GM18873 (cell line): ENCODE data around the gene SGMS1.
"Not testable (repeated sequence)": the region's sequence is repeated elsewhere in the genome, so short reads cannot be mapped to it uniquely, and the experiment has no call there.

ENCODE experiments used
- ATAC-seq: cut with Tn5 transposase; IDR thresholded peaks from one replicate; pipeline ENCODE4 v1.9.1; 2021; ENCODE audit warnings: mild to moderate bottlenecking, moderate library complexity, moderate number of reproducible peaks; ENCODE audit not compliant: unreplicated experiment, low FRiP score

SGMS1 gene

GRCh38 chr10:50513956-50514355 lies 109.8 kb downstream of the SGMS1 start:
- no peak for ATAC-seq

DNA sequence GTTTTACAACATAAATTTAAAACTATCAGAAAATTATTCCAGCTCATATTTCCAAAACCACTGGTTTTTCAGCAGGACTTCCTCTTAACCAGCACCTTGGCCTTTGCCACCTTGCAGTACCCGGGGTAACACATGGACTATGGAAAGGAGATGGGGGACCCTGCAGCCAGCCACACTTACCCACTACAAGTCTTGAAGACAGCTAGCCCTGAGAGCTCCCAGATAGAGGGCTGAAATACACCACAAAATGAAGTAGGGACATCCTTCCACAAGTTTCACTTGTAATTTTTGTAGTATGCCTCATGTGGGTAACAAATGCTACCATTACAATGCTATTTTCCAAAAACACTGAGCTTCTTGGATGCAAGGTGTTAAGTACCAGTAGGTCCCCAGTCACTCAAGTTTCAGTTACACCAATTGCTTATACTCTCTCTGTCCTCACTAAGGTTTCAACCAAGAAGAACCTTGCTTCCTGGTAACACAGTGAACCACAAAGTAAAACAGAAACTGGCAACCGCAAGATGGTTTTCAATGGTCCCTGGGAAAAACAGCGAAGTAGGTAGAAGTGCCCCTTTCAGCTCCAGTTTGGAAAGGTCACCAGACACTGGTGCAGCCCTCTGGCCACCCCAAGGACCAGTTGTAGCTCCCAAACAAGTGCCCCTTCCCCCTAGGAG lies 110.9 kb downstream of the SGMS1 start:
- ATAC-seq, result peak; percentile 39

DNA sequence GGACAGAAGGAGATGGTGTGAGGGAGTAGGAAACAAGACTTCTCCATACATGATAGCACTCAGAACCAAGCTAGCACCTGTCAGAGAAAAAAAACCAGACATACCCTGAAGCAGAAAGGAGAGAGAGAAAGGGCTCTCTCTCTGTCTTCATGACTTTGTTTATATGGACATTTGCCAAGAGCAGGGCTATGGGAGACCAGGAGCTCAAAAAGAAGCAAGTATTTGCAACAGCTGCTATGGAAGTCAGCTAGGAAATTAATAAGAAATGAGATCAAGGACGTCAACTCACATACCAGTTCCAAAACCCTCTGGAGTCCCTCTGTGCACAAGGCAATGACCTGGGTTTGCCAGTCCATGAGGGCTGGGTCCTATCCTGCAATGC lies 111.6 kb downstream of the SGMS1 start:
- no peak for ATAC-seq

GRCh38 chr10:50511492-50512213 lies 112.1 kb downstream of the SGMS1 start:
- peak; percentile 26 for ATAC-seq

DNA sequence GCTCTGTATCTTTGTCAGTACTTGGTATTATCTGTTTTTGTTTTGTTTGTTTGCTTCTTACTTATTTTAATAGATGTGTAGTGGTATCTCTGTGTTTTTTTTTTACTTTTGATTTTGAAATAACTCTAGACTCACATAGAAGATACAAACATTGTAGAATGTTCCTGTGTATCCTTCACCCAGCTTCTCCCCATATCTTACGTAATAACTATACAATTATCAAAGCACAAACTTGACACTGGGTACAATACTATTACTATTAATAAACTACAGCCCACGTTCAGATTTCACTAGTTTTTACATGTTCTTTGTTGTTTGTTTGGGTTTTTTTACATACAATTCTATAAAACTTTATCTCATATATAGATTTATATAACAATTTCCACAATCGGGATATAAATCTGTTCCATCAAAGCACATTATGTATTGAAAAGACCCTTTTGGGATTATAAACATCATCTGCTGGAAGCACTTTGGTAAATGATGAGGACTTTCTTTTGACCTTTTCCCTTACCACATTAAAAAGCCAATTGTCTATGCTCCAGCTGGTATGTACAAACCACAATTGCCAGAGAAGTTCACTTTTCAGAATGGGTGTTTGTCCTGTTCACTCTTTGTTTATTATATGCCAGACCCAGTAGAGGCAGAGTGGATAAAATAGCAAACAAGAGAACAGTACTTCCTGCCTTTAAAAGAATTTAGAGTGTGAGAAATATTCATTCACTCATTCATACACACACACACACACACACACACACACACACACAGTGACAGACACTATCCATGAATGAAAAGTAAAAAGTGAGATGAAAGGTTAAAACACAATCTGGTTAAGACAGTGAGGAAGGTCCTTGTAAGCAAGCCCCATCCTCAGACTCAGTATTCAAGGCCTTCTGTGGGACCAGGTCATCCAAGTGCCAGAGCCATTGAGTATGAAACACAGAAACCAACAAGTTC lies 113.0 kb downstream of the SGMS1 start:
- no peak for ATAC-seq

GRCh38 chr10:50508315-50509051 lies 115.3 kb downstream of the SGMS1 start:
- ATAC-seq, result peak; percentile 66

DNA sequence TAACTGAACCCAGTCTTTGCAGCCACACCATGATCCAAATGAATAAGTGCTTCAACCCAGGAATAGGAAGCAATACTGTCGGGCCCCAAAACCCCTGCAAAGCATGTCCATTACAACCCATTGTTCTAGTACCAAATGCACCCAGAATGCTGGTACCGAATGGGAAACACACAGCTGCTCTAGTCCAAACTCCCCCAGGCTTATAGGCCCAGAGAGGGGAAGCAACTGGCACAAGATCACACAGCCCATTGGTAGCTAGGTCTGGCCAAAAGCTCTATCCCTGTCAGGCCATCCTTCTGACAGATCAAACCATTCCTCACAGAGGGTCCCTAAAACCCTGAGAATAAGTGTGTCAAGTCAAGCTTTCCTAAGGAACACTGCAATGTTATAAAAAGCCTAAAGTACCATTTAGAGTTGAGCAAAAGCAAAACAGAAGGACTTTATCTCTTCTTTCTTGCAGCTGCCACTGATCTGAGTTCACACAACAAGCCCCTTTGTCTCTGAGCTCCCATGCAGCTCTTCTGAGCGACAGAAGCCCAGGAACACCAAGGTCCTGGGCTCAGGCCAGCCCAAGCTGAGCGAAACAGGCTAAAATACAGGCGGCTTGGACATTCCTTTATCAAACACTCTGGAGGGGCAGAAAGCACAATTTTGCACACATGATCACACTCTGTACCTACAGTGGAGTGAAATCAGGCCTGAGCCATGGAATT lies 116.7 kb downstream of the SGMS1 start:
- no peak for ATAC-seq

DNA sequence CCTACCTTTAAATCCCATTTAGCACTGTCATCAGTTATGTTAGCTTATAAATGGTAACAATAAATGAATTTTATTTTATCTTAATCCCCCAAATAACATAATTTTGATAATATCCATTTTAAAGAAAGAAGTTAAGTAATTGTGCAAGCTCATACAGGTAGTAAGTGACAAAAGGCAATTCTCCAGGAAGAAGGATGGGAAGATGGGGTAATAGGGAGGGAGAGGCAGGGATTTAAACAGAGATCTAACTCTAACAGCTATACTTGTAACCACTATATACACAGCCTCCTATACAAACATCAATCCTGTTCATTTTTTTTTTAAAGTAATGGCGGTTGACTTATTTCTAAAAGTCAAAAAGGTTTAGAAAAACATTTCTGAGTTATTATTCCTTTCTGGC lies 119.4 kb downstream of the SGMS1 start:
- ATAC-seq, result no peak

- ATAC-seq, result no peak
These were observed 120.0 kb downstream of the SGMS1 start for GRCh38 chr10:50503661-50504320.

DNA sequence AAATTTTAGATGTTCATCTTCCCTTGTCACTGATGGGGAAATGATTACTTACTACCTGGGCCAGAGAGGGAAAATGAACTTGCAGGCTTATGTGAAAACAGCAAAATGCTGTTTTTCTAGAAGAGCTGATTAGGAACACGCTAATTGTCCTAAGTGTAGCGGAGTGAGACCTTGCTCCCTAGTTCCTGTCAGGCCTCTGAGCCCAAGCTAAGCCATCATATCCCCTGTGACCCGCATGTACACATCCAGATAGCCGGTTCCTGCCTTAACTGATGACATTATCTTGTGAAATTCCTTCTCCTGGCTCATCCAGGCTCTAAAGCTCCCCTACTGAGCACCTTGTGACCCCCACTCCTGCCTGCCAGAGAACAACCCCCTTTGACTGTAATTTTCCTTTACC lies 120.6 kb downstream of the SGMS1 start:
- not testable (repeated sequence) for ATAC-seq

DNA sequence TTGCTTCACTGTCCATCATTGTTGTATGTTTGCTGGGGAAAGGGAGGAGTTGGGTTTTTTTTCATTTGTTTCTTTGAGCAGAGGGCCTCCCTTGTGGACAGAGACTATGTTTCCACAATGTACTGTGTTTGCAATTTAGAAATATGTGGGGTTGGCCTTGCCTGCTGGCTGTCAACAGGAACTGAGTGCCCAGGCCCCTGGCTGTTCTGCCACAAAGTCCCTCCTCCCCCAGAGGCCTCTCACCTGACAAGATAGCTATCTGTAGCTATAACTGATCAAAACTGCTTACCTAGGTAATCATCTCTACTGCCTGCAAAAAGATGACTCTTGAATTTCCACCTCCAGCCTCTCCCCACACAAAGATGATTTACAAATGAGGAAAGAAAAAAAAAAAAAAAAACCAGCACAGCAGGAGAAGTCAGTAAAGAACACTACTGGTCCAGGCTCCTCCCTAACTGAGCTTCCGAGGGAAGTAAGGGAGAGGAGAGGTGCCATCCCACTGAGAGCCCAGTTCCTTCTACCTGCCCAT lies 121.8 kb downstream of the SGMS1 start:
- ATAC-seq, result no peak

GRCh38 chr10:50501478-50501877 lies 122.3 kb downstream of the SGMS1 start:
- ATAC-seq, result no peak

DNA sequence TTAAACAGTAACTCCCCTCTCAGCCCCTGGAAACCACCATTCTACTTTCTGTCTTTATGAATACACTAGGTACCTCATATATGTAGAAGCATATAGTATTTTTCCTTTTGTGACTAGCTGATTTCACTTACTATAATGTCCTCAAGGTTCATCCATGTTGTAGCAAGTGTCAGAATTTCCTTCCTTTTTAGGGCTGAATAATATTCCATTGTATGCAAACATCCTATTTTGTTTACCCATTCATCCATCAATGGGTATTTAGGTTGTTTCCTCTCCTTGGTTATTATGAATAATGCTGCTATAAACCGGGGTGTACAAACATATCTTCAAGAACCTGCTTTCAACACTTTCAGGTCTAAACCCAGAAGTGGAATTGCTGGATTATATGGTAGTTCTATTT lies 125.3 kb downstream of the SGMS1 start:
- no peak for ATAC-seq

GRCh38 chr10:50497758-50498157 lies 126.0 kb downstream of the SGMS1 start:
- ATAC-seq, result peak; percentile 92

GRCh38 chr10:50496228-50496627 lies 127.5 kb downstream of the SGMS1 start:
- no peak for ATAC-seq

GRCh38 chr10:50490241-50490640 lies 133.5 kb downstream of the SGMS1 start:
- ATAC-seq, result no peak

DNA sequence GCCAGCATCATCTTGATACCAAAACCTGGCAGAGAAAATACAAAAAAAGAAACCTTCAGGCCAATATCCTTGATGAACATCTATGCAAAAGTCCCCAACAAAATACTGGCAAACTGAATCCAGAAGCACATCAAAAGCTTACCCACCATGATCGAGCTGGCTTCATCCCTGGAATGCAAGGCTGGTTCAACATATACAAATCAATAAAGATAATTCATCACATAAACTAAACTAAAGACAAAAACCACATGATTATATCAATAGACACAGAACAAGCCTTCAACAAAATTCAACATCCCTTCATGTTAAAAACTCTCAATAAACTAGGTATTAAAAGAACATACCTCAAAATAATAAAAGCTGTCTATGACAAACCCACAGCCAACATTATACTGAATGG lies 139.2 kb downstream of the SGMS1 start:
- not testable (repeated sequence) for ATAC-seq

DNA sequence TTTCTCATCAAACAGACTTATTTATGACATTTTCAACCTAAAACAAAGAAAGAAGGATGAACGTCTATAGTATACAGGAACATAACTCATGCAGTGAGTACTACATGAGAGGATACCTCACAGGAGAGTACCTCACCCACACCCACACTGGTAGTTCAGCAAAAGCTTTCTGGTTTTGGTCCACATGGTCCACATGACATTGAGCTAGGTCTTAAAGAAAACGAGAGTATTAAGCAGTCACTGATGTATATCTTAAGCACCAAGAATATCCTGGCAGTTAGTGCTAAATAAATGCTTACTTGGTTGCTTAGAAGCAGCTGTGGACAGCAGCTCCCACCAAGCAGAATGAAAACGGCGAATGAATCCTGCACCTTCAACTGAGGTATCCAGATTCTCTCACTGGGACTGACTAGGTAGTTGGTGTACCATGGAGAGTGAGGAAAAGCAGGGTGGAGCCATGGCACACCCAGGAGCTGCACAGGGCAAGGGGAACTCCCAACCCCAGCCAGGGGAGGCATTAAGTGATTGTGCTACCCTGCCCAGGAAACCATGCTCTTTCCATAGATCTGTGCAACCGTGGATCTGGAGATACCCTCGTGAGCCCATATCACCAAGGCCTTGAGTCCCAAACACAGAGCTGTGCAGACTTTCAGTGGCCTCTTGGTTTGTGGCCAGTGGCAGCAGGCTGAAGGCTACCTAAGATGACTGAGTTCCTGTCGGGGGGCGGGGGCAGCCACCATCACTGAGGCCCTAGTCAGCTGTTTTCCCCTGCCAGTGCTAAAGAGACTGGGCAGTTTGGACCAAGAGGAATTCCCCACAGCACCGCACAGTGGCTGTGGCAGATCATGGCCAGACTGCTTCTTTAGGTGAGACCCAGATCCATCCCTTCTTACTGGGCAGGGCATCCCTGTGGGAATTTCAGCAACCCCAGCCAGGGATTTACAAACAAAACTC lies 143.4 kb downstream of the SGMS1 start:
- no peak for ATAC-seq
